HL-60/S4 treated with retinoic acid at 250 ng/mL for 4 days and 3 days (cell line): ENCODE results near the gene F8.
"Not testable (repeated sequence)": the region's sequence is repeated elsewhere in the genome, so short reads cannot be mapped to it uniquely, and the experiment has no call there.

Source experiments
- in situ Hi-C: fragments of 300-500 bp; cut with MboI; formaldehyde crosslinking; loops from 2 replicates; pipeline ENCODE4 v1.7.0; 2022; ENCODE audit warnings: low sequenced_read_pairs

Gene F8

DNA sequence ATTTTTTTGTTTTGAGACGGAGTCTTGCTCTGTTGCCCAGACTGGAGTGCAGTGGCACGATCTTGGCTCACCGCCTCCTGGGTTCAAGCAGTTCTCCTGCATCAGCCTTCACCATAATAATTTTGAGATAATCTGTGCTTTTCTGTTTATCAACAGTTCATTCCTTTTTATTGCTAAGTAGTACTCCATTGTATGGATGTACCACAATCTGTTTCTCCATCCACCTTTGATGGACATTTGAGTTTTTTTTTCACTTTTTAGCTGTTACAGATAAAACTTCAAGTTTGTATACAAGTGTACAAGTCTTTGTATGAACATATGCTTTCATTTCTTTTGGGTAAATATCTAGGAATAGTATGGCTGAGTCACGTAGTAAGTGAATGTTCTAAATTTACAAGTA is 13.2 kb upstream of the F8 start:
- in situ Hi-C loops = no loop called here

DNA sequence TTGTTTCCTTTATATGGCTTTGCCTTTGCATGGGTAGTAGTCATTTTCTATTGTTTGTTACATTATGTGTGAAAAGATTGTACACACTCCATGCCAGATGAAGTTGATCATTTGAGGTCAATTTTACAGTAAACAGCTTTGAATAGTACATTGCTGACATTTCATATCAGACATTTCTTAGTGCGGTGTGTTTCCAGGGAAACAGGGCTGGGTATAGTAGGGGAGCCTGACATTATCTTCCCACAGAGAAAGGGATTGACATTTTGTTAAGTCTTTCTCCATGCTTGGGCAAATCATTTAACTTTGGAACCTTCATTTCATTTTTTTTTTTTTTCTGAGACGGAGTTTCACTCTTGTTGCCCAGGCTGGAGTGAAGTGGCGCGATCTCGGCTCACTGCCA is 9.1 kb upstream of the F8 start:
- in situ Hi-C loops = no loop called here

DNA sequence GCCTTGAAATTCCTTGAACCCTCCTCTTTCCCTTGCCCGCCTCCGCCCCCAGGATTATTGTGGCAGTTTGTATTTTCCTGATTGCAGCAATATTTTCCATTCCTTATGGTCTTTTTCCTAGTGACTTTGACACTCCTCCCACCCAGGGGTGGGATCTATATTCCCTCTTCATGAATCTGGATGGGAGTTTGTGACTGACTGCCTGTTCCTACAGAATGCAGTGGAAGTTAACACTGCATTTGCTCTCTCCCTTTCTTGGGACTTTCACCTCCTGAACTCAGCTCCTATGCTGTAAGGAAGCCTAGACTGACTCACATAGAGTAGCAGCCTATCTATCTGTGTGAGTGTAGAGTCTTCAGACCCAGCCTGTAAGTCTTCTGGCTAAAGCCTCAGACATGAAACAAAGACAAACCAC is 6.4 kb upstream of the F8 start:
- in situ Hi-C loops = no loop called here

DNA sequence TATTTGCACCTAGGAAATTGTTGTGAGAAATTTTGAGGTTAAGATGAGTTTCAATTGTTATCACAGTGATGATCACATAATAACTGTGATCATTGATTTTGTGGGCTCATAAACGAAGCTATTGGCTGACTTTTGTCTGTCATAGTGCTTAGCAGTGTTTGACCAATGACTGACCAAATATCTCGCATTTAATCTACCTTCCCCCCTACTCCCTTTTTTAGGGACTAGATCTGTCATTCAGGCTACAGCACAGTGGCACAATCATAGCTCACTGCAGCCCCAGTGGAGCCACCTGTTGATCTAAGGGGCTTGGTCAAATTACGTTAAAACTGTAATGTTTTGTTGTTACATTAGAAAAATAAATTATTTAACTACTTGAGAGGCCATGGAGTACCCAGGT is 5.6 kb upstream of the F8 start:
- in situ Hi-C loops = no loop called here

DNA sequence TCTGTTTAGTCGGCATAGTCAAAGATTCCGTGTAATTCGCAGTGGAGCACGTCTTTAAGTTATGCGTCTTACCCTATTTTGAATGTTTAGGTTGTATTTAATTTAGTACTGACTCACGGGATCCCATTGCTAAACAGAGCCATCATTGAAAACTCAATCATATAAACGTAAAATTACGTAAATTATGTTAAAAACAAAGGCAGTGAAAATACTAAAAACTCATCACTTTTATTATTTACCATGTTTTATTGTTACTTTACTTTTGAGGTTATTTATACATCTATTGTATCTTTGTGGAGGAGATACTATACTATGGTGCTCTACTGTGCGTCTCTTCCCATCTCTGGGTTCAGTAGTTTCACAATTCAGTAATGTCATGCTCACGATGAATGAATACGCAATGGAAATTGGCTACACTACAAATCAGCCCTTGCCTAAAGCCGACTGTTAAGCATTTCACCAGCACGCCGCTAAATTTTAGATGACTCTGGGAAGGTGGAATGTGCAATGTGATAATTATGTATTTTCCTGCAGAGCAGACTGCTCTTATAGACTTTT is 5.1 kb upstream of the F8 start:
- in situ Hi-C loops = no loop called here

DNA sequence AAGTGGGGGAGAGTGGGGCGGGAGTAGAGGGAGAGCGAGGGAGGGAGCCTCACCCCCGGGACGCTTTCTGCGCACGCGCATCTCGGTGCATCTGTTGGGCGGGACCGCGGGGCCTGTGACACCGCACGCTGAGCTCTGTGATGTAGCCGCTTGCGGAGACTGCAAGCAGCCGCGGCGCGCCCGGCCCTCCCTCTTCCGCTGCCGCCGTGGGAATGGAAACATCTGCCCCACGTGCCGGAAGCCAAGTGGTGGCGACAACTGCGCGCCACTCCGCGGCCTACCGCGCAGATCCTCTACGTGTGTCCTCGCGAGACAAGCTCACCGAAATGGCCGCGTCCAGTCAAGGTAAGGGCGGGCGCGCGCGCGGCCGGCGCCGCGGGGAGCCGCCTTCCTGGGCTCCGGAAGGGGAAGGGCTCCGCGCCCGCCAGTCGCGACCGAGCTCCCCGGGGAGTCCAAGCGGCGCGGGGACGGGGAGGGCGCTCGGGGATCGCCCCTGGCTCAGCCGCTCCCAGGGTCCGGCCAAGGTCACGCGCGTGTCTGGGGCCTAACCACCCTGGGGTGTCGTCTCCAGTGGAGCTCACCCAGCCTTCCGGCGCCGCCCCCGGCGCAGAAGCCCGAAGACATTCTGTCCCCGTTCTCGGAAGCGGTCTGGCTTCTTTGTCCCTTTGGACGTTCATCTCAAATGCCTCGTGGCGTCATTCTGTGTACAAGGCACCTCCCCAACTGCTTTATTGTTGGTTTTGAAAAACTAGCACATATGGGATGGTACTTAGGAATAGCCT is 4.4 kb upstream of the F8 start, which contains the start of gene FUNDC2:
Gene FUNDC2, plus strand, starts transcription at position 118 of the 782 bp plus-strand sequence. Its CDS starts 95 bp downstream, at position 213.
- in situ Hi-C loops = no loop called here

DNA sequence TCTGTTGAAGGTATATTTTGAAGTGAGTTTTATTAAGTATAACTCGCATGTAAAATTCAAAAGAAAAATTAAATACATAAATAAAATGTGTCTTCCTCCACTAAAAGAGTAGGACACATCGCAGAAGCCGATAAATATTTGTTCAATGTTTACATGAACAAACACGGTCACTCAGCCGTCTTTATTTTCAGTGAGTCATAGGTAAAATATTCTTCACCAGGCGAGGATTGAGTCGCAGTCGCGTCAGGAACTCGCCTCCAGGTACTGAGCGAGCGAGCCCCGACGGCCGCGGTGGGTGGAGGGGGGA is 3.9 kb upstream of the F8 start:
- in situ Hi-C loops = no loop called here

DNA sequence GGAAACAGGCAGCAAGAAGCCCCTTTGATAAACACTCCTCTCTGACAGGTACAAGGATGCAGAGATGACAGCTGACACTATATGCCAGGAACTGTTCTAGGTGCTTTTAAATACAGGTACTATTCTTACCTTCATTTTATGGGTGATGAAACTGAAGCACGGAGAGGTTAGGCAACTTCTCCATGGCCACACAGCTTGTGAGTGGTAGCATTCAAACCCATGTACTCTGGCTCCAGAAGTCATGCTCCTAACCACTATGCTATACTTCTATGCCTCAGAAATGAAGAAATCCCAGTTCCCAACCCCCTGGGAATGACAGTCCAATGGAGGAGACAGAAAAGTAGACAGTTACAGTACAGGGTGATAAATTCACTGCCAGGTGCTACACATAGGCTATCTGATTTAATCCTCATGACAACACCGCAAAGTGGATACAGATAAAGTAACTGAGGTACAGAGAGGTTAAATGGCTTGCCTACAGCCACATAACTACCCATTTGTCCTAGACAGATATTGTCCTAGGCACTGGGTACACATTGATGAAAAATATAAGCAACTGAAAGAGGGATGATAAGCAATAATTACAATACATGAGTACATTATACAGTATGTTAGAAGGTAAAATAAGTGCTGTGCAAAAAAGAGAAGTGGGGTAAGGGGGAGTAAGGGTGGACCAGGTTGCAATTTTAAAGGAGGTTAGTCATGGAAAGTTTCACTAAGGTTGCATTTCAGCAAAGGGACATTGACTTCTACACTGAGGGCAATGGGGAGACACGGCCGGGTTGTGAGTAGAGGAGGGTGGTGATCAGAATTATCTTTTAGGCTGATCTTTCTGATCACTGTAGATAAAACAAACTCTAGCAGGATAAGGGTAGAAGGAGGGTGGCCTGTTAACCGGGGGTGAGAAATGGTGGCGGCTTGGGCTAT is 1.6 kb upstream of the F8 start:
- in situ Hi-C loops = no loop called here

DNA sequence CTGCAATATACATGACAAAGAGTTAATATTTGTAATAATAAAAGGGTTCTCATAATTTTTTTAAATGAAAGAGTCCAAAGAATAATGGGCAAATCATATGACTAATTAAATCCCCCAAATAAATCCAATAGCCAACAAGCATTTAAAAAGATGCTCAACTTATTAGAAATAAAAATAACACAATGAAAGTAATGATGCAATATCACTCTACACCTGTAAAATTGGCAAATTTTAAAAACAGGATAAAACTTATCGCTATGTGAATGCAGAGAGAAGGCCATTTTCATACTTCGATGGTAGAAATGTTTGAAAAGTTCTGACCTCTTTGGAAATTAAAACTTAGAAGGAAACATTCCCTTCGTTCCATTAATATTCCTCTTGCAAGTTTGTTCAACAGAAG is 1.9 kb downstream of the F8 start:
- in situ Hi-C loops = no loop called here

DNA sequence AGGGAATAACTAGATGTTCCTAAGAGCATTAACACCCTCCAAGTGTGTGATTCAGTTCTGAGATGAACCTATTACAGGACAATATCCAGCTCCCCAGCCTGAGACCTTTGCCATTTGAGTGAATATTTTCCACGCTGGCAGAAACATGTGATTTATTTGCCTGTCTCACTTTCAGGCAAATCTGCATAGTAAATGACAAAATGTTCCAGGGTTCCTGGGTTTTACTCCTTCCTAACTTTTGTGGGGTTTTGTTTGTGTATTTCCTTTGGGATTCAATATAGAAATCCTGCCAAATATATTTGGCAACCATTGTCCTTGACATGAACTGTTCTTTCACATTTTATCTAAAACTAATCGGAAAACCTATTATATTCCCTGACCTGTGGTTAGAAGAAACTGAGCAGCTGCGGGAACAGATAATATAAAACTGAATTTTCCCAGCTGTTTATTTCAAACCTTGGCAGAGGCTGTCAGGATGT is 12.5 kb downstream of the F8 start:
- in situ Hi-C loops = no loop called here

DNA sequence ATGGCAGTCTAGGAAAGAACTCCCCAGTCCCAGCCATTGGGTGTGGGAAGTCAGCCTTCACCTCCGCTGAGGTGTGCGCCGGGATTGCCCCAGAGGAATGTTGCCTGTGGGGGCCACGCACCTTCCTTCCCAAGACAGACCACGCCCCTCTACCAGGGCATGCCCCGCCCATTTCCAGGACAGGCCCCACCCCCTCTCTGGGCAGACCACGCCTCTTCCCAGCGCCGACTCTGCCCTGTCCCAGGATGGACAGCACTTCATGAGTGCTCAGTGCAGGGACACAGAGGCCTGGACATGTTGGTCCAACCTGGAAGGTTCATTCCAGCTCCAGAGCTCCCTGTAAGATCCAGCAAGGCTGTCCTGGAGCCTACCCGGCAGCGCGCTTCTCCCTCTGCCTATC is 13.9 kb downstream of the F8 start:
- in situ Hi-C loops = not testable (repeated sequence)

DNA sequence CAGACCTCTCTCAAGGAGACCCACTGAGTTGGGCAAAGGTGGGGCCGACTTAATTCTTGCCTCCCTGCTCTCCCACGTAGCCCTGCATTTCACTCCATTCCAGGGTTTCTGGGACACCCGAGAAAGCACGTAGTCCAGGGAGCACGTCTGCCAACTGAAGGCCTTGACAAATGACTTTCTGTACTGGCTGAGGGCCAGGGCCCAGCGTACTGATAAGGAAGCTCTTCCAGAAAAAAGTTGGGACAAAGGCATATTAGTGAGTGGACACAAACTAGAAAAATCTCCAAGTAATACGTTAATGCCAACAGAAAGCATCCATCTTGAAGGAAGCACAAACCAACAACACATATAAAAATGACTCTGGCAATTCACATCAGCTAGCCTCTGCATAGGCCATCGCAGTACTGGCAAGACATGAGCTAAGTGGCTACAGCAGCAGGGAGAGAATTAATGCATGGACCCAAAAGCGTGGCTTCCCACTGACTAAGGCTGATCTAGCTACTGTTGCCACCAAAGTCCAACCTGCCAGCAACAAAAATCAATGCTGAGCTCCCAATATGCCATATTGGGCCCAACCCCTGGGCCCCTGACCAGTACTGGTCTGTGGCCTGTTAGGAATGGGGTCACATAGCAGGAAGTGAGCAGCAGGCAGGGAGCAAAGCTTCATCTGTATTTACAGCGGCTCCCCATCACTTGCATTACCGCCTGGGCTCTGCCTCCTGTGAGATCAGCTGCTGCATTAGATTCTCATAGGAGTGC is 15.4 kb downstream of the F8 start:
- in situ Hi-C loops = not testable (repeated sequence)

DNA sequence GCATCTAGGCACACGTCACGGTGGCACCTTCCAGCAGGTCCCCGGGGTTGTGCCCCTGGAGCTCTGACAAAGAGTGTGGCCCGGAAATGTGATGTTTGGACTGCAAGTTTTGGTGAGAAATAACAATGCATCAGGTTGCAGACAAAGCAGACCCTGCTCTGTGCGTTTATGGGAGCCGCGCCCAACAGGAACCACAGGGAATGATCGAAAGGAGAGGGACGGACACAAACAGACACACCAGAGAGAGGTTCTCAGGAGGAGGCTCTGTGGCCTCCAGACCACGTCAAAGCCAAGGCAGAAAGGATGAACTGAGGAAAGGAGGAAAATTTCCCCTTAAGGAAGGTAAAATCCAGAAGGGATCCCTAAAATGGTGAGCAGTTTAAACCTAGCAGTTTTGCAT is 16.1 kb downstream of the F8 start:
- in situ Hi-C loops = not testable (repeated sequence)

DNA sequence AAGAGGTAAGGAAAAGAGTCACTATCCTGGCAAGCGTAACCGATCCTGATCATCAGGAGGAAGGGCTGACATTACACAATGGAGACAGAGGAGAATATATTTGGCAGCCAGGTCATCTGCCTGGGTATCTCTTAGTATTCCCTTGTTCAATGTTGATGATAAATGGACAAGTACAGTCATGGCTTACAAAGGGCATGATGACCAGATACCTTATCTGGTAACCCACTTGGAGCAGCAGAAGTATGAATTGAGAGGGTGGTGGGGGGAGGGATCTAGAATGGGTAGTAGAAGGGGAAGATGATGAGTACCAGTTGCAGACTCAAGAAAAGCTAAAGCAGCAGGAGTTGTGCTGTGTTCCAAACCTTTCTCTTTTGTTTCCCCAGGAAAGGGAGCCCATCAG is 17.3 kb downstream of the F8 start:
- in situ Hi-C loops = no loop called here

DNA sequence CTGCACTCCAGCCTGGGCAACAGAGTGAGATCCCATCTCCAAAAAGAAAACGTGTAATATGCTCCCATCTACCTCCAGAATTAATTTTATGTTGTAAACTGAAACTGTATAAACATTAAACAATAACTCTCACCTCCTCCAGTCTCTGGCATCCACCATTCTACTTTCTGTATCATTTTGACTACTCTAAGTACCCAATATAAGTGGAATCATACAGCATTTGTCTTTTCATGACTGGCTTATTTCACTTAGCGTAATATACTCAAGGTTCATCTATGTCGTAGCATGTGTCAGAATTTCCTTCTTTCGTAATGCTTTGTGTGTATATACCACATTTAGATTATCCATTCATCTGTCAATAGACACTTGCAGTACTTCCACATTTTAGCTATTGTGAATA is 20.6 kb downstream of the F8 start:
- in situ Hi-C loops = no loop called here

DNA sequence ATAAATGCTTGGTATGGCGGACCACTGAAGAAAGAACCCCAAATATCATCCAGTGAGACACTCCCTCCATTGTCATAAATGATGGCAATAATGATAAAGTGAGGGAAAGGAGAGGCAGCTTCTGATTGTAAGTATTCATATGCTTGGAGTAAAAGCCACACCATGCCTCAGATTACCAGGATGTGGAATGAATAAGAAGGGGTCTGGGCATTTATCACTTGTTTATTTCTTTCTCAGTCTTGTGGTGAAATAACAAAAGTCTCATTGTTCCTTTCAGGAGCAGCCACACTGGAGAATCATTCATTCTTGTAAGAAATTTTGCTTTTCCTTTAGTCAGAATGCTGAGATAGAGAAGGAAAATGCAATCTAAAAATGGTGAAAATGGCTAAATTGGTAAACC is 21.7 kb downstream of the F8 start:
- in situ Hi-C loops = no loop called here

DNA sequence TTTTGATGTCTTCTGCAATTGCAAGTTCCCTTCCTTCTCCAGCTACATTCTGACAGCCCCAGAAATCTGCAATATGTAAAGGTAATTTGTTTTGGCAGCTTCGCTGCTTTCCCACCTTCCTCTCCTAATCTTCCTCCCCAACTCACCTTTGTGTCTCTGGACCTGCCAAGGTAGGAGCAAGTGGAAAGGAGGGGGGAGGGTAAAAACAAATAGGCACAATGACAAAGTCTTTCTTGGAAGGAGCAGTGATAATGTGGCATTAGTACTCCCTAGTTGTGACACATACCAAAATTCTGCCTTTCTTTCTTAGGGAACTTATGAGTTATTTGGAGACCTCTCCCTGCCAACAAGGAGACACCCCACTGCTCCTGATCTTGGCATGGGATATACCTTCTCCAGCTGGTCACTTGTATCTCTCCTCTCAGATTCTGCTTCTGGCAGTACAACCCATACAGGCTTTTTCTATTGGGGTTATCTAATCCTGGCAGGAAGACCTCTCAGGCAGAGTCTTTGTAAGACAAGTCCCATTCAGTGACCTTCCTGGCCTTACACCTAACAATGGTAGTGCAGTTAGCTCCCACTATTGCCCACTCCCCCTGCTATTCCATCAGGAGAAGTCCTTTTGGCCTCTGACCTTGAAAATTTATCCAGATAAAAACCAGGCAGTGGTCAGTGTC is 24.2 kb downstream of the F8 start:
- in situ Hi-C loops = no loop called here

DNA sequence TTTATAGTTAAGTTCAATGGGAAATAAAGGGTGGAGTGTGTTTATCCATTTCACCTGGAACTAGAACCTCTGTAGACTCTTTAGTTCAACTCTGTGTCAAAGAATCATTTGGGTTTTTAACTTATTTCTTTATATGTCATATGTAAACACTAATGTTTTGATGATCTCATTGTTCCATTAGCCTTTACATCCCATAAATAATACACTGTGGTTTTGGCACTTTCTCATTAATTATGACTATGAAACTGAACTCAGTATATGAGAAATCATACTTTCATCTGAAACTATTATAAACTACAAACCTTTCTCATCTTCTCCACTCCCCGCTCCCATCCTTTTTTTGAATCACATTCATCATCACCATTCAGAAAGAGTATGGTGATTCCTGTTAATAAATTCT is 31.0 kb downstream of the F8 start:
- in situ Hi-C loops = no loop called here

DNA sequence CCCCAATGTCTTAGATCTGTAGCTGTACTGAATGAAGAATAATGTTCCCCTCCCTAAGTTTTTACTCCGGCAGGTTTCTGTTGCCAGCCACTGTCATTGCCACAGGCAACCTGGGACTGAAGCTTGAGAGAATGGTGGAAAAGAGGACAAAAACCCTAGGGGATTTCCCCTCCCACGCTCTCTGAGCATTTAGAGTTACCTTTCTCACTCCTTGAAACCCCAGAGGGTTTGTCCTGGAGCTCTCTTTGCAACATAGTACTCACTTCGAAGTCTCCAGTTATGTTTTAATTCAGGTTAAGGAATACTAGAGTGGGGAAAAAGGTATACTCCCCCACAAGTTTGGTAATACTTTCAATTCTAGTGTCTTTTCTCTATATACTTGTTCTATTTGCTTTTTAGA is 31.5 kb downstream of the F8 start:
- in situ Hi-C loops = no loop called here

DNA sequence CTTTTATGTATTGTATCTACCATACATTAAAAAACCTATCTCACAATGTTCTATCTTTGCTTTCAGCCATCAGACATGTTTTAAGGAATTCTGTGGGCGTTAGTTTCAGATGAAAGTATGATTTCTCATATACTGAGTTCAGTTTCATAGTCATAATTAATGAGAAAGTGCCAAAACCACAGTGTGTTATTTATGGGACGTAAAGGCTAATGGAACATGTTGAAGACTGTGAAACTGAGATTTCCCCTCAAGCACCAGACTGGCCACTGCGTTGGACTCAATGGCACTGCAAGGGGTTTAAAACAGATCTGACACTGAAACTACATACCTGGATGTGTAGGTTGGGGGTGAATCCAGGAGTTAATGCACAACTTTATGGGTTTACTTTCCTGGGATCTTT is 32.0 kb downstream of the F8 start:
- in situ Hi-C loops = no loop called here

DNA sequence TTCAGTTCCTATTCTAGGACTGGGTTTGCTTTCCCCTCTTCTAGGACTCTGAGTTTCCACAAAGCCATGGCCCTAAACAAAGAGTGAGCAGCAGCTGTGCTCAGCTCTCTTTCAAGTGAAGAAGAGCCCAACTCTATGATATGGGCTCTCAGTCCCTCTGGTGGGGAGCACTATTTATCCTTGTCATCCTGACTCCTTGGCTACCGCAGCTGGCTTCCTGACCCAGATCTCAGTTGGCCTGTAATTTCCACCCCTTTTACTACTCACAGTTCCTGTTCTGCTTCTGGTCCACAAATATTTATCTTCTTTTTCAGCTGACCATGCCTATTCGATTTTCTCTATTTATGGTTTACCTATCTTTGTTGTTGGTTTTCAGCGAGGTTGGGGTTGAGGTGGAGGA is 33.8 kb downstream of the F8 start:
- in situ Hi-C loops = no loop called here
